HepG2 (cell line): ENCODE measurements around the gene SRSF4. TPM values are rescaled to one million over a fixed set of nuclear protein-coding genes. Genes with fewer than 3 reads are reported as not detected.

Experiments used
- CCDC6 ChIP-seq: sonication (generic); formaldehyde crosslinking; IDR thresholded peaks from 2 replicates; pipeline ENCODE4 v1.8.1; 2022; ENCODE audit warnings: mild to moderate bottlenecking, missing genetic modification reagents, moderate library complexity
- CEBPG ChIP-seq: IDR thresholded peaks from 2 replicates; pipeline ENCODE4 v1.6.1; 2016
- CREB1 ChIP-seq, 2 experiments: fragments of 450-650 bp in 1 of 2; IDR thresholded peaks; 2 replicates each; pipeline ENCODE4 v1.6.1; 2016 to 2017; ENCODE audit warnings: control low read depth in 1 of 2, mild to moderate bottlenecking in 1 of 2, missing compliant biosample characterization in 1 of 2, missing genetic modification characterization in 1 of 2
- KLF6 ChIP-seq: IDR thresholded peaks from 2 replicates; pipeline ENCODE4 v1.8.0; 2016; ENCODE audit warnings: missing biosample characterization, missing genetic modification reagents
- MATR3 ChIP-seq: sonication (generic); formaldehyde crosslinking; IDR thresholded peaks from 2 replicates; pipeline ENCODE4 v1.4.0; 2020; ENCODE audit warnings: missing genetic modification reagents
- NPAS2 ChIP-seq: sonication (generic); formaldehyde crosslinking; IDR thresholded peaks from 2 replicates; pipeline ENCODE4 v1.8.0; 2022; ENCODE audit warnings: mild to moderate bottlenecking, missing genetic modification reagents, borderline replicate concordance
- NRL ChIP-seq: sonication (generic); formaldehyde crosslinking; IDR thresholded peaks from 2 replicates; pipeline ENCODE4 v1.5.0; 2020; ENCODE audit warnings: missing genetic modification reagents, mild to moderate bottlenecking, moderate library complexity, borderline replicate concordance
- SP4 ChIP-seq: sonication (generic); formaldehyde crosslinking; IDR thresholded peaks from 2 replicates; pipeline ENCODE4 v1.8.1; 2023; ENCODE audit warnings: mild to moderate bottlenecking, missing genetic modification reagents
- TBX2 ChIP-seq: sonication (generic); formaldehyde crosslinking; IDR thresholded peaks from 2 replicates; pipeline ENCODE4 v1.5.0; 2020; ENCODE audit warnings: missing genetic modification reagents, mild to moderate bottlenecking, borderline replicate concordance
- ZBTB21 ChIP-seq: sonication (generic); formaldehyde crosslinking; IDR thresholded peaks from 2 replicates; pipeline ENCODE4 v1.4.0; 2020; ENCODE audit warnings: missing genetic modification reagents
- ZNF10 ChIP-seq: sonication (generic); formaldehyde crosslinking; IDR thresholded peaks from 2 replicates; pipeline ENCODE4 v1.4.0; 2020; ENCODE audit warnings: mild to moderate bottlenecking, low read depth, missing genetic modification reagents, borderline replicate concordance
- ZNF660 ChIP-seq: sonication (generic); formaldehyde crosslinking; IDR thresholded peaks from 2 replicates; pipeline ENCODE4 v1.5.1; 2020; ENCODE audit warnings: mild to moderate bottlenecking, low read depth, missing genetic modification reagents, borderline replicate concordance
- ZNF746 ChIP-seq: sonication (generic); formaldehyde crosslinking; IDR thresholded peaks from 2 replicates; pipeline ENCODE4 v1.8.0; 2022; ENCODE audit warnings: mild to moderate bottlenecking, missing genetic modification reagents
- polyA plus RNA-seq, 8 experiments: library from polyadenylated mRNA; depleted of rRNA in 3 of 8; stranded (reverse) in 7 of 8; unstranded in 1 of 8; fragments of >200 nt; fragmentation: Illumina TruSeq in 4 of 8; extraction: Trizol in 4 of 8; gene quantifications; 2 replicates each; pipeline versions ENCODE4 v1.2.1 to v1.2.3, GENCODE V29; 2011 to 2016; ENCODE audit warnings: low read depth in 4 of 8, missing spikeins in 1 of 8, mixed read lengths in 1 of 8; ENCODE audit not compliant: insufficient read depth in 1 of 8
- total RNA-seq, 5 experiments: library from RNA; depleted of rRNA; stranded (reverse); fragments of >200 nt; fragmentation: Illumina TruSeq; extraction: Trizol; gene quantifications; 2 replicates each; pipeline ENCODE4 v1.2.3, GENCODE V29; 2016; ENCODE audit warnings: low read depth in 1 of 5
- TF ChIP-seq, protein P1 (sequence below): sonication (generic); formaldehyde crosslinking; IDR thresholded peaks from 2 replicates; pipeline ENCODE4 v1.5.0; 2020; ENCODE audit warnings: mild to moderate bottlenecking, missing genetic modification reagents
- TF ChIP-seq, protein P2 (sequence below): sonication (generic); formaldehyde crosslinking; IDR thresholded peaks from one replicate; pipeline ENCODE4 v1.5.1; 2020; ENCODE audit warnings: mild to moderate bottlenecking, missing genetic modification reagents; ENCODE audit errors: not compliant biosample characterization
- TF ChIP-seq, protein P3 (sequence below): sonication (generic); formaldehyde crosslinking; IDR thresholded peaks from 2 replicates; pipeline ENCODE4 v1.8.0; 2022; ENCODE audit warnings: low read depth, missing genetic modification reagents

SRSF4 gene
- total and polyA plus RNA-seq, 2 of the 13 experiments (the other 11 are each of a cell fraction or from before 2014, with no cell fraction given) = 37.7 to 50.9 TPM

DNA sequence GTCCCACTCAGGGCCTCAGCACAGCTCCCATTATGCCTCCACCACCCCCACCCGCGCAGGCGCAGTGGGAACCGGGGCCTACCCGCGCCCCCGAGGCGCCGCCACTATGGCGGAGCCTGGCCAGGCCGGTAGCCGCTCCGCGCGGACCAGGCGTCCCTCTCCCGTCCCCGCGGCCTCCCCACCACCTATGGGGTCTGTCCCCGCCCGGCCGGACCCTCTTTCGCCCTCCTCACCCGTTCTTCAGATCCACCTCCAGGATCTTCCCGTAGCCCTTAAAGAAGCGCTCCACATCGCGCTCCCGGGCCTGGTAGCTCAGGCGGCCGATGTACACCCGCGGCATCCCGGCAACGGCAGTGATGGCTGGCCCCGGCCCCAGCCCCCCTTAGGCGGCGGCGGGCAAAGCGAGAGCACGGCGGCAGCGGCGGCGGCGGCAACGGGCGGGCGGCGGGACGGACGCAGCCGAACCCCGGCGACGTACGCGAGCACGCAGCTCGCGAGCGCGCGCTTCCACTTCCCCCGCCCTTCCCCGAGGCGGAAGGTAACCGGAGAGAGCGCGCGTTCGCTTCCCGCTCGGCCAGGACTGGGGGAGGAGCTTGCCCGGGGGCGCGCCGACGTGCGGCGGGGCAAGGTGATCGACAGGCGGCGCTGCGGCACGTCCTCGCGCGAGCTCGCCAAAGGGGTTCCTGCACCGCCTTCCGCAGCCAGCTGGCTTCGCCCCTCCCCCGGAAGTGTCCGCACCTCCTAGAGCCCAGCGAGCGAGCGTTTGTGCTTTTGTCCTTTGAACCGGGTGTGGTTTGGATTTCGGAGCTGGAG is at the start of gene SRSF4 (continued):
- TF ChIP-seq, protein P1, sequence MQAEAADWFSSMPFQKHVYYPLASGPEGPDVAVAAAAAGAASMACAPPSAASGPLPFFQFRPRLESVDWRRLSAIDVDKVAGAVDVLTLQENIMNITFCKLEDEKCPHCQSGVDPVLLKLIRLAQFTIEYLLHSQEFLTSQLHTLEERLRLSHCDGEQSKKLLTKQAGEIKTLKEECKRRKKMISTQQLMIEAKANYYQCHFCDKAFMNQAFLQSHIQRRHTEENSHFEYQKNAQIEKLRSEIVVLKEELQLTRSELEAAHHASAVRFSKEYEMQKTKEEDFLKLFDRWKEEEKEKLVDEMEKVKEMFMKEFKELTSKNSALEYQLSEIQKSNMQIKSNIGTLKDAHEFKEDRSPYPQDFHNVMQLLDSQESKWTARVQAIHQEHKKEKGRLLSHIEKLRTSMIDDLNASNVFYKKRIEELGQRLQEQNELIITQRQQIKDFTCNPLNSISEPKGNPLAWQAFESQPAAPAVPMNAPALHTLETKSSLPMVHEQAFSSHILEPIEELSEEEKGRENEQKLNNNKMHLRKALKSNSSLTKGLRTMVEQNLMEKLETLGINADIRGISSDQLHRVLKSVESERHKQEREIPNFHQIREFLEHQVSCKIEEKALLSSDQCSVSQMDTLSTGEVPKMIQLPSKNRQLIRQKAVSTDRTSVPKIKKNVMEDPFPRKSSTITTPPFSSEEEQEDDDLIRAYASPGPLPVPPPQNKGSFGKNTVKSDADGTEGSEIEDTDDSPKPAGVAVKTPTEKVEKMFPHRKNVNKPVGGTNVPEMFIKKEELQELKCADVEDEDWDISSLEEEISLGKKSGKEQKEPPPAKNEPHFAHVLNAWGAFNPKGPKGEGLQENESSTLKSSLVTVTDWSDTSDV = no peak
- no peak; the same call in 1 of the 2 replicates for TF ChIP-seq KLF6 (CRISPR knock-in tag)
- peak; percentile 94 for TF ChIP-seq SP4 (CRISPR knock-in tag)
- TF ChIP-seq, protein P2, sequence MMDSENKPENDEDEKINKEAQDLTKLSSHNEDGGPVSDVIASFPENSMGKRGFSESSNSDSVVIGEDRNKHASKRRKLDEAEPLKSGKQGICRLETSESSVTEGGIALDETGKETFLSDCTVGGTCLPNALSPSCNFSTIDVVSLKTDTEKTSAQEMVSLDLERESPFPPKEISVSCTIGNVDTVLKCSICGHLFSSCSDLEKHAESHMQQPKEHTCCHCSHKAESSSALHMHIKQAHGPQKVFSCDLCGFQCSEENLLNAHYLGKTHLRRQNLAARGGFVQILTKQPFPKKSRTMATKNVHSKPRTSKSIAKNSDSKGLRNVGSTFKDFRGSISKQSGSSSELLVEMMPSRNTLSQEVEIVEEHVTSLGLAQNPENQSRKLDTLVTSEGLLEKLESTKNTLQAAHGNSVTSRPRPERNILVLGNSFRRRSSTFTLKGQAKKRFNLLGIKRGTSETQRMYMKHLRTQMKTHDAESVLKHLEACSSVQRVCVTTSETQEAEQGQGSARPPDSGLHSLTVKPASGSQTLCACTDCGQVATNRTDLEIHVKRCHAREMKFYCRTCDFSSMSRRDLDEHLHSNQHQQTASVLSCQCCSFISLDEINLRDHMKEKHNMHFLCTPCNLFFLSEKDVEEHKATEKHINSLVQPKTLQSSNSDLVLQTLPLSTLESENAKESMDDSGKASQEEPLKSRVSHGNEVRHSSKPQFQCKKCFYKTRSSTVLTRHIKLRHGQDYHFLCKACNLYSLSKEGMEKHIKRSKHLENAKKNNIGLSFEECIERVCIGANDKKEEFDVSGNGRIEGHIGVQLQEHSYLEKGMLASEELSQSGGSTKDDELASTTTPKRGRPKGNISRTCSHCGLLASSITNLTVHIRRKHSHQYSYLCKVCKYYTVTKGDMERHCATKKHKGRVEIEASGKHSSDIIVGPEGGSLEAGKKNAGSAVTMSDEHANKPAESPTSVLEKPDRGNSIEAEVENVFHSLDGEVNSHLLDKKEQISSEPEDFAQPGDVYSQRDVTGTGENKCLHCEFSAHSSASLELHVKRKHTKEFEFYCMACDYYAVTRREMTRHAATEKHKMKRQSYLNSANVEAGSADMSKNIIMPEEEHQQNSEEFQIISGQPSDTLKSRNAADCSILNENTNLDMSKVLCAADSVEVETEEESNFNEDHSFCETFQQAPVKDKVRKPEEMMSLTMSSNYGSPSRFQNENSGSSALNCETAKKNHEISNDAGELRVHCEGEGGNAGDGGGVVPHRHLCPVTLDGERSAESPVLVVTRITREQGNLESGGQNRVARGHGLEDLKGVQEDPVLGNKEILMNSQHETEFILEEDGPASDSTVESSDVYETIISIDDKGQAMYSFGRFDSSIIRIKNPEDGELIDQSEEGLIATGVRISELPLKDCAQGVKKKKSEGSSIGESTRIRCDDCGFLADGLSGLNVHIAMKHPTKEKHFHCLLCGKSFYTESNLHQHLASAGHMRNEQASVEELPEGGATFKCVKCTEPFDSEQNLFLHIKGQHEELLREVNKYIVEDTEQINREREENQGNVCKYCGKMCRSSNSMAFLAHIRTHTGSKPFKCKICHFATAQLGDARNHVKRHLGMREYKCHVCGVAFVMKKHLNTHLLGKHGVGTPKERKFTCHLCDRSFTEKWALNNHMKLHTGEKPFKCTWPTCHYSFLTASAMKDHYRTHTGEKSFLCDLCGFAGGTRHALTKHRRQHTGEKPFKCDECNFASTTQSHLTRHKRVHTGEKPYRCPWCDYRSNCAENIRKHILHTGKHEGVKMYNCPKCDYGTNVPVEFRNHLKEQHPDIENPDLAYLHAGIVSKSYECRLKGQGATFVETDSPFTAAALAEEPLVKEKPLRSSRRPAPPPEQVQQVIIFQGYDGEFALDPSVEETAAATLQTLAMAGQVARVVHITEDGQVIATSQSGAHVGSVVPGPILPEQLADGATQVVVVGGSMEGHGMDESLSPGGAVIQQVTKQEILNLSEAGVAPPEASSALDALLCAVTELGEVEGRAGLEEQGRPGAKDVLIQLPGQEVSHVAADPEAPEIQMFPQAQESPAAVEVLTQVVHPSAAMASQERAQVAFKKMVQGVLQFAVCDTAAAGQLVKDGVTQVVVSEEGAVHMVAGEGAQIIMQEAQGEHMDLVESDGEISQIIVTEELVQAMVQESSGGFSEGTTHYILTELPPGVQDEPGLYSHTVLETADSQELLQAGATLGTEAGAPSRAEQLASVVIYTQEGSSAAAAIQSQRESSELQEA (CRISPR knock-in tag) = peak; percentile 94
- TF ChIP-seq, protein P3, sequence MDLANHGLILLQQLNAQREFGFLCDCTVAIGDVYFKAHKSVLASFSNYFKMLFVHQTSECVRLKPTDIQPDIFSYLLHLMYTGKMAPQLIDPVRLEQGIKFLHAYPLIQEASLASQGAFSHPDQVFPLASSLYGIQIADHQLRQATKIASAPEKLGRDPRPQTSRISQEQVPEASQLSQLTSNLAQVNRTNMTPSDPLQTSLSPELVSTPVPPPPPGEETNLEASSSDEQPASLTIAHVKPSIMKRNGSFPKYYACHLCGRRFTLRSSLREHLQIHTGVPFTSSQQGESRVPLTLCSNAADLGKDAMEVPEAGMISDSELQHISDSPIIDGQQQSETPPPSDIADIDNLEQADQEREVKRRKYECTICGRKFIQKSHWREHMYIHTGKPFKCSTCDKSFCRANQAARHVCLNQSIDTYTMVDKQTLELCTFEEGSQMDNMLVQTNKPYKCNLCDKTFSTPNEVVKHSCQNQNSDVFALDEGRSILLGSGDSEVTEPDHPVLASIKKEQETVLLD (CRISPR knock-in tag) = peak; percentile 95
- TF ChIP-seq ZNF660 (CRISPR knock-in tag) = no peak
- 0 out of 2 replicates have a peak, but pooled peaks have one; percentile 7 for TF ChIP-seq ZBTB21
- peak; percentile 15; the same call in 1 of the 2 replicates for TF ChIP-seq CEBPG
- TF ChIP-seq NRL (CRISPR knock-in tag) = no peak; the same call in none of the 2 replicates
- TF ChIP-seq NPAS2 = no peak
- TF ChIP-seq CCDC6 (CRISPR knock-in tag) = peak; percentile 98
- peak; percentile 83; the same call in 1 of the 2 replicates for TF ChIP-seq TBX2 (CRISPR knock-in tag)
- no peak for TF ChIP-seq MATR3 (CRISPR knock-in tag)
- TF ChIP-seq ZNF746 (CRISPR knock-in tag) = peak; percentile 77; the same call in 1 of the 2 replicates
- peak; percentile 77 for TF ChIP-seq CREB1 (IDR thresholded peaks at IDR 0.05)
- TF ChIP-seq CREB1 (CRISPR knock-in tag; IDR thresholded peaks at IDR 0.05) = peak; percentile 78; the same call in 1 of the 2 replicates
- no peak for TF ChIP-seq ZNF10 (CRISPR knock-in tag)
